RPMI7951 (cell line): ENCODE measurements around the gene KPNA4. TPM values are rescaled to one million over a fixed set of nuclear protein-coding genes. Genes with fewer than 3 reads are reported as not detected.
A peak's percentile ranks its signal among the peaks of the same experiment; 100 is the strongest.
"Not testable (repeated sequence)": the region's sequence is repeated elsewhere in the genome, so short reads cannot be mapped to it uniquely, and the experiment has no call there.

Experiments used
- DNase-seq: peaks from one replicate; pipeline ENCODE4 v3.0.0-alpha.2; 2012; ENCODE audit warnings: low read depth
- total RNA-seq: library from RNA; depleted of rRNA; stranded (reverse); fragments of >200 nt; shearing (Covaris generic); gene quantifications from 2 replicates; pipeline ENCODE4 v1.2.3, GENCODE V29; 2014; rRNA removed

Gene KPNA4, protein sequence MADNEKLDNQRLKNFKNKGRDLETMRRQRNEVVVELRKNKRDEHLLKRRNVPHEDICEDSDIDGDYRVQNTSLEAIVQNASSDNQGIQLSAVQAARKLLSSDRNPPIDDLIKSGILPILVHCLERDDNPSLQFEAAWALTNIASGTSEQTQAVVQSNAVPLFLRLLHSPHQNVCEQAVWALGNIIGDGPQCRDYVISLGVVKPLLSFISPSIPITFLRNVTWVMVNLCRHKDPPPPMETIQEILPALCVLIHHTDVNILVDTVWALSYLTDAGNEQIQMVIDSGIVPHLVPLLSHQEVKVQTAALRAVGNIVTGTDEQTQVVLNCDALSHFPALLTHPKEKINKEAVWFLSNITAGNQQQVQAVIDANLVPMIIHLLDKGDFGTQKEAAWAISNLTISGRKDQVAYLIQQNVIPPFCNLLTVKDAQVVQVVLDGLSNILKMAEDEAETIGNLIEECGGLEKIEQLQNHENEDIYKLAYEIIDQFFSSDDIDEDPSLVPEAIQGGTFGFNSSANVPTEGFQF
- 22.3 and 27.8 TPM in 2 replicates for total RNA-seq

DNA sequence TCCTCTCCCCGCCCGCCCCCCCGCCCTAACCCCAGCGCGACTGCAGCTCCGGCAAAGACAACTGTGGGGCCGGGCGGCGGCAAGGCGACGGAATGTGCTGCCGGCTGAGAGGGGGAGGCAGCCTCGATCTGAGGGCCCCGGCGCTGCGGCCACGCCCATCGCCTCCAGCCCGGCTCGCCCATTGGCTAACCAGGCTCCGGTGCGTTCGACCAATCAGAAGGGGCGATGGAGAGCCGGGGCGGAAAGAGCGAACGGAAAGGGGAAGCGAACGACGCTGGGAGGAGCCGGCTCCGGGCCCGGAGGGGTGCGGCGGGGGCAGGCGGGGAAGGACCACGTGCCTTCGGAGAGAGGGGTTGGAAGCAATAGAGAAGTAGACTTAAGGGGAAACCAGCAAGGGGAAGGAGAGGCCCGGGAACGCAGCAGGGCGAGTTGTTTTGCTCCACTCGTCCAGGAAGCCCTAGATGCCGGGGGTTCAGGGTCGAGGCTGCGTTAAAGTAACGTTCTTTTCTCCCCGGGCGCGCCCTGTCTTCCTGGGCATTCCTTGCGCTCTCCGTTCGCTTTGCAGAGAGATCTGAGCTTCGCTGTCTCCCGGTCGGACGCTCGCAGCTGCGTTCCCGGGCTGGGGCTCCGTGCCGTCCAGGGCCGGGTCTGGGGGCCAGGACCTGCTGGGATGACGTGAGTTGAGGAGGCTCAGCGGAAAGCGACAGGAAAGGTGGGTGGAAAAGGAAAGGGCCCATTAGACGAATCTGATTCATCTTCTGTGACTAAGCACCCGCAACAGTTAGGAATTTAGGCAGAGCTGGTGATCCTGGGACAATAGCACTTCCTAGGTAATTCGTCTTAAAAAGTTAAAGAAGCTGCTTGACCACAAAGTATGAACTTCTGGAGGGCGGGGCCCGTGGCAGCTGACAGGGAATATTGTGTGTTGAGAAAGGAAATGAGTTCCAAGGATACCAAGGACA, at the start of gene KPNA4:
KPNA4 (minus strand) TSS at position 130 of the 962 bp plus-strand sequence. CDS start 289 bp downstream, outside the sequence.
- DNase-seq, result peak; percentile 97

DNA sequence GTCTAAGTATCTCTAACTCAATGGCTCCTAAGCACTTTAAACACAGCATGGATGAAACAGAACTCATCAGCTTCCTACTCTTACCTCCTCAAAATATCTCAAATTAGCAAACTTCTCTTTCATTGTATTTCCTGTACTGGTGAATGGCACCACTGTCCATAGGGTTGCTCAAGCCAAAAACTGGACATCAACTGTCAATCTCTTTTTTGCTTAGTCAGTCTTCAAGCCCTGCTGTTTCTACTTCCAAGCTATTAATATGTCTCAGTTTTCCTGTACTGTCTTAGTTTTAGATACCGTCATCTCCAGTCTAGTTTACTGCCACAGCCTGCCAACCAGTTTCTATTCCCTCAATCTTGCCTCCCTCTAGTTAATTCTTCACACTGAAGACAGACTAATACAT, 48.3 kb upstream of the KPNA4 start:
- no peak for DNase-seq

DNA sequence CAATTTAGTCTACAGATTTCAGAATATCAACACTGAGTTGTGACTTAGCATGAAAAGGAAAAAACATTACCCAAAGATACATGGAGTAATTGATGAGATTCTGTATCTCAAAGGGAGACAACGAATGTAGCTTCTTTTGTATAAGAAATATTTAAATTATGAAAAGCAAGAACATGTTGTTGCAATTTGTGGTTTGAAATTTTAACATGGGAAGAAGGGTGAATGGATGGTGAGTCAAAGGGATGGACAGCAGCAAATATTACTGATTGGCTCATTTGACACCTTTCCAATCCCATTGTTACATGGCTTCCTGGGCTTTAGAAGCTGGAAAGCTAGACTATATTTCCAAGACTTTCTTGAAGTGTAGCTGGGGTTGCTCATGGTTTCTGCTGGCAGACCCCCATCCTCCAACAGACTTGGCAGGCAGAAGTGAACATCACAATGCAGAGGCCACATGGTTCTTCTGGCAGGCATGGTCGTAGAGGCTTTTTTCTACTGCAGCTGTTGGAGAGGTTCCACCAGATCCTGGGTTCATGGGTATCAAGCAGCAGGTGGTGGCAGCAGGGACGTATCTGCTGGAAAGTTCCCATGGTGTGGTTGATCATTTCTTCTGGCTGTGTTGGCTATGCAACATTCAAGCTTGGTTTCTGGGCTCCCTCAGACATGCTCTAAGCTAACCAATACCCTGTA, 47.2 kb upstream of the KPNA4 start:
- DNase-seq, result no peak

DNA sequence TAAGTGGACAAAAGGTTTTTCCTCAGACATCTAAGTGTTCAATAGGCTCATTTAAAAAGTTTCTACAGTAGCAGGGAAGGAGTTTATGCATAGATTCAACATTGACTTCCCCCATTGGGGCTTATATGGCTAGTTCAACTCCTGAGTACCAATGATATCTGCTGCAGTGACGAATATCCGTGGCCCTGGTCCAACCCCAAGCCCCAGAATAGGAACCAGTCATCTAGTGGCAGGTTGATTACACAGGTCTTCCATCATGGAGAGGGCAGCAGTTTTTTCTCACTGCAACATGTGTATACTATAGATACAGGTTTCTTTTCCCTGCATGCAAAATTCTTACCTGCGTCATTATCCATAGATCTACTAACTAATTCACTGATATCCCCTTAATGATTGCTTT, 45.8 kb upstream of the KPNA4 start:
- no peak for DNase-seq

DNA sequence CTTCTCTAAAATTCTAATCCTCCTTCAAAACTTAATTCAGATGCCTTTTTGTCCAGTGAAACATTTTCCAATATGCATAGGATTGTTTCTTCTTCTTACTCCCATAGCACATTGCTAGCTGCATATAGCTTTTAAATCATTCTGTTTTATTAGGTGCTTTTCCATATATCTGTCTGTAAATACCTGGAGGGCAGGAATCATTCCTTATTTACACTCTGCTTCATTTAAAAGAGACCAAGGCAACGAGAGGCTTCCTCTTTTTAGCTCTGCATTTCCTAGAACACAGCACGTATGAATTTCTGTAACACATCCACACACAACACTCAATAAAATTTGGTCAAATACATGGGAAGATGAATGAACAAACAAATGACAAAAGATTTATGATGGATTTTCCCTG, 43.5 kb upstream of the KPNA4 start:
- no peak for DNase-seq

DNA sequence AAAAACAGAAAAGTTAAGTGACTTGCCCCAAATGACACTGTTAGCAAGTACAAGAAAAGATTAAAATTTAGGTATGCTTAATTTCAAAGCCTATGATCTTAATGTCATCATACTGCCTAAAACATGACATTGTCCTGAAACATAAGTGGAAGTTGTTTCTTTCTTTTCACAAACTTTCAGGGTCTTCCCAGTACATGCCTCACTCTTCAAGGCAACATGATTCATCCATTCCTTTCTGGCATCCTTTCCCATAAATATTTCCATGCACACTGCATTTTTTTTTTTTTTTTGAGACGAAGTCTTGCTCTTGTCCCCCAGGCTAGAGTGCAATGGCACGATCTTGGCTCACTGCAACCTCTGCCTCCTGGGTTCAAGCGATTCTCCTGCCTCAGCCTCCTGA, 42.5 kb upstream of the KPNA4 start:
- DNase-seq, result no peak

DNA sequence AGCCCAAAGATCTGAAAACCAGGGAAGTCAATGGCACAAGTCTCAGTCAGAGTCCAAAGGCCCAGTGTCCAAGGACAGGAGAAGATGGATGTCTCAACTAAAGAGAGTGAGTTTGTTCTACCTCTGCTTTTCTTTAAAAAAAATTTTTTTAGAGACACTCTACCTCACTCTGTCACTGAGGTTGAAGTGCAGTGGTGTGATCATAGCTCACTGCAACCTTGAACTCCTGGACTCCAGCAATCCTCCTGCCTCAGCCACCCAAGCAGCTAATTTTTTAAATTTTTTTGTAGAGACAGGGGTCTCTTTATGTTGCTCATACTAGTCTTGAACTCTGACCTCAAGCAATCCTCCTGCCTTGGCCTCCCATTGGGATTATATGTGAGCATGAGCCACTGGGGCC, 39.9 kb upstream of the KPNA4 start:
- DNase-seq, result no peak

DNA sequence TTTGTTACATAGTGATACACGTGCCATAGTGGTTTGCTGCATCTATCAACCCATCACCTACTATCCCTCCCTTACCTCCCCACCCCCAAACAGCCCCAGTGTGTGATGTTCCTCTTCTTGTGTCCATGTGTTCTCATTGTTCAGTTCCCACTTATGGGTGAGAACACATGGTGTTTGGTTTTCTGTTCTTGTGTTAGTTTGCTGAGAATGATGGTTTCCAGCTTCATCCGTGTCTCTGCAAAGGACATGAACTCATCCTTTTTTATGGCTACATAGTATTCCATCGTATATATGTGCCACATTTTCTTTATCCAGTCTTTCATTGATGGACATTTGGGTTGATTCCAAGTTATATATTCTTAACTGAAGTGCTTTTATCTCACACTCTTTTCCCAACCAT, 38.5 kb upstream of the KPNA4 start:
- not testable (repeated sequence) for DNase-seq

DNA sequence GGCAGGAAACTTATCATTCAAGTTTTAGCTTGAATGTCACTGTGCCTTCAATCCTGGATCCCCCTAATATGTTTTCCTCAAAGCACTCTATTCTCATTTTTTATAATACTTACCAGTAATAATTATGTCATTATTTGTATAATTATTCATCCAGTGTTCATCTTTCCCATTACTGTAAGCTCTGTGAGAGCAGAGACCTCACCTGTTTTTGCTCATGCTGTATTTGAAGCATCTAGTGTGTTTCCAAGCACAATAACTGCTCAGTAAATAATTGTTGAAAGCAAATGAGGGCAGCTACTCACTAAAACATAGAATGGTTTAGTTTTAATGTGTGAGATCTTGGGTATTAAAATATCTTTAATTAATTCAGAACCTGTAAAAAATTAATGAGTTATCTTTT, 36.9 kb upstream of the KPNA4 start:
- DNase-seq, result no peak

DNA sequence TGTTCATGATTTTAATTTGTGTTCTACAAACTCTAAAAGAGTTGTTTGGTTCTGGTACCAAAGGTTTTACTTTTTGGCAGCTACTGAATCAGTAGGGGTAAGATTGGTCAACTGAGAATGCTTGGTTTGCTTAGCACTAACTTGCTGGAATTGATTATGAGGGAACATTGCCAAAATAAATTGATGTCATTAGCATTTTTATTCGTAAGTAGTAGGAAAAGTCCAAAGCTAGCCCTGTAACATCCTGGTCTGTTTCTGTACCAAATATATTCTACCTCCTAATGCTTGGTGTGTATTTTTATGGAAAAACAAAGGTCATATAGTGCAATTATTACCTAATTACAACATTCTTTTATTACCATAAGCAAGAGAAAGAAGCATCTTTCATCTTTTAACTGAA, 35.9 kb upstream of the KPNA4 start:
- no peak for DNase-seq

DNA sequence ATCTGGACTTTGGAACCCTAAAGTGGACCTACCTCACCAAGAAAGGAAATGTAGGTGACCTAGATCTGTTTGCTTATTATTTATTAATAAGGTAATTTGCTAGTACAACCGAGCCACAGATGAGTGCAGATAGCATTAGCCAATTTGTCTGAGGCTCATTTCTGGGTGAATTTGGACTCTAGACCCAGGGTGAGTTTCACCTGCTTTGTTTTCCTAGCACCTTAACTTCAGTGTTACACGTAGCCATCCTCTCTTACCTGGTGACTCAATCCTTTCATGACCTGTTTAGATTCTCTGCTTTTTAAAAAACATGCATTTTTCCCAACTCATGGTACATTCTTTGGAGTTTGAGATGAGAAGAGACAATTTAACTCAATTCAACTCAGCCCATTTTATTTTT, 33.5 kb upstream of the KPNA4 start:
- no peak for DNase-seq

DNA sequence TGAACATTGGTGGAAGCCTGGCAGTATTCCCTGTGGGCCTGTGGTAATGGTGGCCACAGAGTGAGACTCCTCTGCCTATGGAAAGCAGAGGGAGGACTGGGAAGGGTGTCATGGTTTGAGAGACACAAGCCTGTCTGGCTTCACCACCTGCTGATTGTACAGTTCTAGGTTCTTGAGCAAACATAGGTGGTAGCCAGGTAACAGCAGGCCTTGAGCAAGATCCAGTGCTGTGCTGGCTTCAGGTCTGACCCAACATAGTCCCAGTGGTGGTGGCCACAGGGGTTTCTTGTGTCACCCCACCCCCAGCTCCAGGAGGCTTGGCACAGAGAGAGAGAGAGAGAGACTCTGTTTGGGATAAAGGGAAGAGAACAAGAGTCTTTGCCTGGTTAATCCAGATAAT, 22.7 kb upstream of the KPNA4 start:
- DNase-seq, result no peak

DNA sequence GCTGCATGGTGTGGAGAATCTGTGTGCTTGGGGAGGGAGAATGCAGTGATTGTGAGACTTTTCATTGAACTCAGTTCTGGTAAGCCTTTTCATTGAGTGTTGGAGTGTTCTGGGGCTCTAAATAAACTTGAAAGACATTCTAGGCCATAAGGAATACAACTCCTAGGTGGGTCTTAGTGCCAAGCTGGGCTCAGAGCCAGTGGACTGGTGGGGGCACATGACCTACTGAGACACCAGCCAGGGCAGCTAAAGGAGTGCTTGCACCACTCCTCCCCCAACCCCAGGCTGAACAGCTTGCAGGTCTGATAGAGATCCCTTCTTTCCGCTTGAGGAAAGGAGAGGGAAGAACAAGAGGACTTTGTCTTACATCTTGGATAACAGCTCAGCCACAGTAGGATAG, 21.7 kb upstream of the KPNA4 start:
- no peak for DNase-seq

DNA sequence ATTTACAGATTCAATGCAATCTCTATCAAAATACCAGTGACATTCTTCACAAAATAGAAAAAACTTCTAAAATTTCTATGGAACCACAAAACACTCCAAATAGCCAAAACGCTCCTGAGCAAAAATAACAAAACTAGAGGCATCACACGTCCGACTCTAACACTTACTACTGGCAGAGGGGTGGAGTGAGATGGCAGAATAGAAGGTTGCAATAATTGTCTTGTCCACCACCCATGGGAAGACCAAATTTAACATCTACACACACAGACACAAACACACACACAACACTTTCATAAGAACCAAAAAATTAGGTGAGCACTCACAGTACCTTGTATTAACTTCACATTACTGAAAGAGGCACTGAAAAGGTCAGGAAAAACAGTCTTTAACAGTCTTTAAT, 21.3 kb upstream of the KPNA4 start:
- no peak for DNase-seq

DNA sequence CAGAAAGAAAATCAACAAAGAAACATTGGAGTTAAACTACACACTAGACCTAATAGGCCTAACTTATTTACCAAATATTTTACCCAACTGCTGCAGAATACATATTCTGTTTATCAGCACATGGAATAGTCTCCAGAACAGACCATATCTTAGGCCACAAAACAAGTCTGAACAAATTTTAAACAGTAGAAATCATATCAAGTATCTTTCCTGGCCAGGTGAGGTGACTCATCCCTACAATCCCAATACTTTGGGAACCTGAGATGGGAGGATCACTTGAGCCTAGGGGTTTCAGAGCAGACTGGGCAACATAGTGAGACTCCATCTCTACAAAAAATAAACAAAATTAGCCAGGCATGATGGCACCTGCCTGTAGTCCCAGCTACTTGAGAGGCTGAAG, 18.1 kb upstream of the KPNA4 start:
- DNase-seq, result no peak

DNA sequence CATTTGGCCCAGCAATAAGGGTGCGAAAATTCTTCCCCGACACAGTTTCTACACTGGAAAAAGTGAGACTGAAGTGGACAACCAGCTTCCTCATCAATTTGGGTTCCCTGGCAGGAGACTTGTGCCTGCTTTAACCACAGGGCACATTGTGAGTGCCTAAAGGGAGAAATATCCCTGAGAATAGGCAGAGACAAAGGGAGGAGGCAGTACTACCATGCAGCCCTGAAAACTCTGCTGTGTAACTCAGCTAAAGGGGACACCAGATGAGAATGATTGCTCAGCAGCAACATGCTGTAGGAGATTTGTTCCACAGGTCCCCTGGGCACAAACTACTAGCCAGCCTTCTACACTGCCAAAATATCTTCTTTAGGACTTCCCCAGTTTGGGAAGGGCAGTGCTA, 15.6 kb upstream of the KPNA4 start:
- no peak for DNase-seq

DNA sequence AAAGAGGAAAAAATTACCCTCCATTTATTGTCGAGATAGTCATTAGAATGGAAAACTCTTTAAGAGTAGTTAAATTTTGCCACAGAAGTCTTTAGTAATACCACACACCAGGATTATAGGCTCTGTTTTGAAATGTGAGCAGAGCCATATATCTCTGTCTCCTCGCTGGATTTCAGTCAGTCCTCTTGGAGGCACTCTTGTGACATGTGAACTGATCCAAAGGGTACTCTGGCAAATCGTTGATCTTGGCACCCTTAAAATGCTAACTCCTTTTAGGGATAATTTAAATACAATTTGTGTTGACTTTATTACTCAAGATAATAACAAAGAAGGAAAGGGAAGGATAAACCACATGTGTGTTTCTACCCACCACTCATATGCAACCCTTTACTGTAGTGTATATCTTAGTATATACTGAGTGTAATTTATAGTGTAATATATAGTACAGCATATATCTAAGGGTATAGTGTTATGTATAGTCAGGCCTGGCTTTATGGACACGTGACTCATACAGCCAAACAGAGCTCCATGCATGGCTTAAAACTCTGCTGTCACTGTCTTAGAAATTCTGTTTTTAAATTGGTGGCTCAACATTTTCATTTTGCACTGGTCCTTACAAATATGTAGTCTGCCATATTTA, 12.3 kb upstream of the KPNA4 start:
- DNase-seq, result peak; percentile 35

DNA sequence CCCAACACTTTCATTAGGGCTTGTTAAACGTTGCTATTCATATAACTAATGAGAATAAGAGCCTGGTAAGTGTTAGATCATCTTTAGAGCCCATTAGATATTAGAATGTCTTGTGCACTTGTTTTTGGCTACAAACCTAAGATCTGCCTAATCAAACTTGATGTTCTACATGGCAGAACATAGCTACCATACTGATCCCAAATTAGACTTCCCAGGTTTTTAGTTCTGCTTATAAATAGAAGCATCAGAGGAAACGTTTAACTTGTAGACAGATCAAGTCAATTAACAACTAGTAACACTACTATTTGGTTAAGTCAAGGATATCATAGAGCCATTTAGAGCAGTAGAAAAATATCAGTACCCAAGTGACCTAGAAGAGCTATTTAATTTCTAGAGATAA, 11.7 kb upstream of the KPNA4 start:
- DNase-seq, result no peak

DNA sequence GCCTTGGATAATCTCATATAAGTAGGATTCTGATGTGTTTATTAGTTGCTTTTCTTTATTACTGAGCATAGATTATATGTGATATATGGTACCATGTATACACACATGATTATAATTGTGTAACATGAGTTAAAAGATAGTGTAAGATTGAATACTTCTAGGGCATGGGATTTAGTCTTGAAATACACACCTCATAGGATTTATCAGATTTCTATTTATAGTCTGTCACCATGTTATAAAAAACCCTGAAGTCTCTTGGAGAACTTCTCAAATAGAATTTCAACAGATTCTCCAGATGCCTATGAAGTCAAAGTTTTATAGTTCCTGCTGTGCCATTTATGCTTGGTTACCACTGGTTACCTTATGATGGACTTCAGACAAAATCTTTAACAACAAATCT, 11.2 kb upstream of the KPNA4 start:
- DNase-seq, result no peak

DNA sequence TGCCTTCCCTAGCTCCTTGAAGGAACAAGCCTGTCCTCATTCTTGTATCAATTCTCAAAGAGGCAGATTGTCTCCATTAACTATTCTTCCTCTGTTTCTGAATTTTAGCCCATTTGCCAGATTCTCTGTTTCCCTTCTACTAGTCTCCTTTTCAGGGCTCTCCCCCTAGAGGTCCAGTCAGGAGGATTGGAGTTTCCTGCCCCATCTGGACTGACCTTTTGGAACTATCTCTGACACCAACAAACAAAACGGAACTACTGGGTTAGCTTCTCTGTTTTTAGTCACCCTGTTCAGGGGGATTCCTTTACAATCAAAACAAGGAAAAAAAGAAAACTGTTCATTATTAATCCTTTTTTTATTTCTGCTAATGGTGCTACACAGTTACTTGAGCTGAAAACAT, 10.2 kb upstream of the KPNA4 start:
- no peak for DNase-seq

DNA sequence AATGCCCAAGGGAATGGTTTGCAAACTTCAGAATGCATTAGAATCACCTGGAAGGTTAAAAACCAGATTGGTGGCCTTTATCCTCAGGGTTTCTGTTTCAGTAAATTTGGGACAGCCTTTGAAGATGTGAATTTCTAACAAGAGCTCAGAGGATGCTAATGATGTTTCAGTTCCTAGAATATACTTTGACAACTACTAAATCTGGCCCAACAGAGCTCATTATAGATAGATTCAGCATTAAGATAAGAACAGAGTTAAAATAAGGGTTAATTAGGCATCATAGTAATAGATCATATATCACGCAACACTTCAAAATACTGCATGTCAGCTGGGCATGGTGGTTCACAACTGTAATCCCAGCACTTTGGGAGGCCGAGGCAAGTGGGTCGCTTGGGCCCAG, 9.3 kb upstream of the KPNA4 start:
- DNase-seq, result no peak
